NK-92 (cell line): Measurements from ENCODE around the gene SPOP.
"Not testable (repeated sequence)": the region's sequence is repeated elsewhere in the genome, so short reads cannot be mapped to it uniquely, and the experiment has no call there.

Experiments
- DNase-seq: peaks from one replicate; lab custom pipeline; 2025; ENCODE audit not compliant: unreplicated experiment; lab: John Stamatoyannopoulos, UW

SPOP gene

DNA sequence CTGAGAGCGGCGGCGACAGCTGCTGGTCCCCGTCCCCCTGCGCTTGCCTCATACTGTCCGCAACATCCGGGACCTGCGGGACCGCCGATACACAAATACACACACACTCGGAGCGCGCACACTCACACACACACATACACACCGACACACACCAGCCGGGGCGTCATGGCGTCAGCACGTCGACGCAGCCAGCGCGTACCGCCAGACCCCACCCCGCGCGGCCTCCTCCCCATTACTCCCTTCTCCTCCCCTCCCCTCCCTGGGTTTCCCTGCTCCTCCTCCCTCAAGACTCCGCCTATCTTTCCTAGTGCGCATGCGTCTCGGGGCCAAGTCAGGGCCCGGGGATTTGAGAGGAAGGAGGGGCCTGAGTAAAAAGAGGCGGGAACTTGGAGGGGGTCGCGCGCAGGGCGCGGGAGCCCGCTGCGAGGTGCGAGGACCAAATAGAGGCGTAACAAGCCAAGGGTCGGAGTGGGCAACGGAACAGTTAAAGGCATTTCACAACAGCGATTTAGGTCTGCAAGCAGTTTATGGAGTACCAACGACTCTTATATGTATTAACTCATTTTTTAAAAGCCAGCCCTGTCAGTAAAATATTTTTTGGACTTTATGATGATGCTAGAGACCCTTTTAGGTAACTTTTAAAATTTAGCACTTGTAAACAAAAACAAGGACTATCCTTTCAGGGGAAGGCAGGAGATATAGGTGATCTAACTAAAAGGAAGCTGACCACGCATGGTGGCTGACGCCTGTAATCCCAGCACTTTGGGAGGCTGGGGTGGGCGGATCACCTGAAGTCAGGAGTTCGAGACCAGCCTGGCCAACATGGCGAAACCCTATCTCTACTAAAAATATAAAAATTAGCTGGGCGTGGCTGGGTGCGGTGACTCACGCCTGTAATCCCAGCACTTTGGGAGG lies at the start of gene SPOP:
TSS of gene SPOP (minus strand) at position 165 of the 915 bp plus-strand sequence. CDS start 55,287 bp downstream, outside the sequence.
- DNase-seq, result peak; percentile 95

DNA sequence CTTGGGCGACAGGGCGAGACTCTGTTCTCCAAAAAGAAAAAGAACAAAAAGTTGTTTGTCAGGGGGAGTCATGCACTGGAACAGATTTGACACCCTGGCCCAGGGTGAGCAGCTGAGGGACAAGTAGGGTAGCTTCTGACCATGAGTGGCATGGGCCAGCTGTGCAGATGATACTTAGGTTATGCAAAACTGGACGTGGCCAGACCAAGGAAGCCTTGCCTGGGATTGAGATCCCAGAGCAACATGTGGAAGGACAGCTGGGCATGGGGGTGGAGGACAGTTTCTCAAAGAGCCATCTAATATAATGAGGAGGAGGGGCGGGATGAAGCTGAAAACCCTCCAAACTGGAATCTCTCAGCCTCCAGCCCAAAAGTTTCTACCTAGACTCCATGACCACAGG lies 49.5 kb upstream of the SPOP start:
- DNase-seq, result no peak

DNA sequence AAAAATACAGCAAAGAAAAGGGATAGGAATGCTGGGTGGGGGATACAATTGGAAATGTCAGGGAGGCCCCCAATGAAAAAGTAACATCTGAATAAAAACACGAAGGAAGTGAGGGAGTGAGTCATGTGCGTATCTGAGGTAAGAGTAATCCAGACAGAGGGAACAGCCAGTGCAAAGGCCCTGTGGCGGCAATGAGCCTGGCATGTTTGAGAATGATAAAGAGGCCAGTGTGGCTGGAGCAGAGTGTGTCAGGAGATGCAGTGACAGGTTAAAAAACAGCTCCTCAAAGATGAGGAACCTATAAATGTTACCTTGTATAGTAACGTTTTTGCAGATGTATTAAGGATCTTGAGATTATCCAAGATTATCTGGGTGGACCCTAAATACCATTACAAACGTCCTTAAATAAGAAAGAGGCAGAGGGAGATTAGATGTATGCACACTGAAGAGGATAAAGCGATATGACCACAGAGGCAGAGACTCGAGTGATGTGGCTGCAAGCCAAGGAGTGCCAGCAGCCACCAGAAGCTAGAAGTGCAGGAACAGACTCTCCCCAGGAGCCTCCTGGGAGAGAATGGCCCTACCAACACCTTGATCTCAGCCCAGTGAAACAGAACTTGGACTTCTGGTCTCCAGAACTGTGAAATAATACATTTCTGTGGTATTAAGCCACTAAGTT lies 47.7 kb upstream of the SPOP start:
- no peak for DNase-seq

DNA sequence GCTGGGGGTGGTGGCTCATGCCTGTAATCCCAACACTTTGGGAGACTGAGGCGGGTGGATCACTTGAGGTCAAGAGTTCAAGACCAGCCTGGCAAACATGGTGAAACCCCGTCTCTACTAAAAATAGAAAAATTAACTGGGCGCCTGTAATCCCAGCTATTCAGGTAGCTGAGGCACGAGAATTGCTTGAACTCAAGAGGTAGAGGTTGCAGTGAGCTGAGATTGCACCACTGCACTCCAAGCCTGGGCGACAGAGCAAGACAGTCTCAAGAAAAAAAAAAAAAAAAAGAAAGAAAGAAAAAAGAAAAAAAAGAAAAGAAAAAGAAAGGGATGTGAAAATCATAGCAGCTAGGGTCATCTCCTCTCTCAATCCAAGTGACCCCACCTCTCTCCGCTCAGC lies 46.7 kb upstream of the SPOP start:
- DNase-seq, result not testable (repeated sequence)

DNA sequence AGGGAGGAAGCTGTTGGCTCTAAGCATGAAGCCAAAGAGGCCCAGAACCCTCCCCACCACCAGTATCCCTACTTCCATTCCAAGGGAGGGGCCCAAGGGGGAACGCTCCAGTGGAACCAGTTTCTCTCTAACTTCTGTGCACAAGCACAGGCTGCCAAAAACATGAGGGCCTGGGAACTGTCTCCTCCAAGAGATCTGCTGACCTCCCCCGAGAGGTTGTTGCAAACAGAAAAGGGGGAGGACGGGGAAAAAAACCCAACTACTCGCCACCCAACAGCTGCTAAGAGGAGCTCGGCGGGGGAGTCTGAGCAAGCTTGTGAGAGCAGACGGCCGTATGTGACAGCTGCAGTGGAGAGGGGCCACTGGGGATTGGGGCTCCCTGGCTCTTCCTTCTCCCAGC lies 45.5 kb upstream of the SPOP start:
- no peak for DNase-seq

DNA sequence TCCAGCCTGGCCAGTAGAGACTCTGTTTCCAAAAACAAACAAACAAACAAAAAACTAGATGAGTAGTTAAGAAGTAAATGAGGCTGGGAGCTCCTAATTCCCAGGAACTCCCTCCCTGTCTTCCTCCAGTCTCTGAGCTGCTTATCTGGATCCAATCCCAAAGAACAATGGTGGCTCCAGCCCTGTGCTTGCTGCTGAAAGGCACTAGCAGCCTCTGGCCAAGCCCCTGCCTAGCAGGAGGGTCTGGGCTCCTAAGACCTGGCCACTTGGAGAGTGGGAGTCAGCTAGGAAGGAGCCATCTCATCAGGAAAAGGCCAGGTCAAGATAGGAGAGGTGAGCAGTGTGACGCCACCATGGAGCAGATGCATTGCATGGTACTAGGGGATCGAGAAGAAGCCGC lies 44.2 kb upstream of the SPOP start:
- no peak for DNase-seq

DNA sequence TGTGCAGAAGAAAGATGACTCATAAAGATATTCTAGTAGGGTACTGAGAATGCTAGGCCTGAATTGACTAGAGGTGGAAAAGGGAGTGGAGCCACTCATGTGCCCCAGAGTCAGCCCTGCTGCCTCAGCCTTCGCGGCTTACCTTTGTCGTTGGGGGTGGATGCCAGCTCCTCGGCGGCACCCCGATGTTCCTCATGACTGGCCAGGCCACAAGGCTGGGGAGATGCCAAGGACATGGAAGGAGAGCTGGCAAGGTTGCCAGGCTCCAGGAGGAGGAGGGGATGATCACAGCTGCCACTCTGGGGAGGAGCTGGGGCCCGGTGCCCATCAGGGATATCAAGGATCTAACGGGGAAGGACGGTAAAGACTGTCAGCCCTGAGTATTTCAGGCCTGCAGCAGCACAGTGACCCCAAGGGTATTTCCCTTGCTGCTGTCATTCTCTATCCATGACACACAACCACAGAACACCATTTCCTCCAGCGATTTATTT lies 39.5 kb upstream of the SPOP start:
- no peak for DNase-seq

DNA sequence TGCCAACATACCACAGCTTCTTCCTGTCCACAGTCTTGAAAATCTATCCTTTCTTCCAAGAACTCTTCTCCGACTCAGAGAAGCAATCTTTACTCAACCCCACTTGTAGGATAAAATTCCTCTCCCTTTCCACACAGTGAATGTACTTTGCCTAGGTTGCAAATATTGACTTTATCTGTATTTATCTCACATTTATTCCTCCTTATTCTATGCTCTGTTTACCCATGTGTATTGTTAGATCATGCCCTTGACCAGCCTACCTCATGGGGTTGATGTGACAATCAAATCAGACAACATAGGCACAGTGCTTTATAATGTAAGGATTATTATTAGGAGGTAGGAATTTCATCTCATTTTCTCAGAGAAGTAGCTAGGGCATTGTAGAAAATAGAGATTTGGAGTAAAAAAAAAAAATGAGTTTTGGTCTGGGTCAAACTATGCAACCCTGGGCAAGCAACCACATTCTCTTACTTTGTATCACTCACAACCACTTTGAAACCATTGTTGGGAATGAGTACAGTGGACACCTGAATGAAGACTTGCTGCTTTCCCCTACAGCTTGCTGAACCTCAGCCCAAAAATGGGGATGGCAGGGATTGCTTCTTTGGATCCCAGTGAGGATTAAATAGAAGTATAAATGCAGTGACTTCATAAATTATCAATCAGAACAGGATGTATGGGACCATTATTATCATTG lies 38.9 kb upstream of the SPOP start:
- no peak for DNase-seq

DNA sequence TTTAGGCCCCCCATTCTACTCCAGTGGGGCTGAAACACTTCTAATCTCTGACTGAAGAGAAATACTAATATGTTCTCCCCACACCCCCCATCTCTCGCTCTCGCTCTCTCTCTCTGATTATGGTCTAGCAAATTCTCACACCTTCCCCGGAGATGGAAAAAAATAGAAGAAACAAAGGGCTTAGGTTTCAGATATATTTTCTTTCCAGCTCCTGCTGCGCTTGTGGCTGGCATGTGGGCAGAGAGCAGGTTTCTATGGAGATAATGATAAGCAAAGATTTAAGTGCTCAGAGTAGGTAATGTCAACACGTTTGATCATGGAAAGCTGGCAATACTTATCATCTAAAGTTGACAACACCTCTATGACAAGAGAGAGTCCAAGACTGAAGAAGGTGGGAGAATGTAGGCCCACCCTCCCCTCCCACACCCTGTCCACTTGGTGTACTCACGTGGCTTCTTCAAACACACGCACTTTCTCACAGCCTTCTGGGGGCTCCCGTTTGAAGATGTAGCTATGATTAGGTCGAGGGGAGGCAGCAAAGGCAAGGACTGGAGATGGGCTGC lies 37.9 kb upstream of the SPOP start:
- DNase-seq, result no peak

DNA sequence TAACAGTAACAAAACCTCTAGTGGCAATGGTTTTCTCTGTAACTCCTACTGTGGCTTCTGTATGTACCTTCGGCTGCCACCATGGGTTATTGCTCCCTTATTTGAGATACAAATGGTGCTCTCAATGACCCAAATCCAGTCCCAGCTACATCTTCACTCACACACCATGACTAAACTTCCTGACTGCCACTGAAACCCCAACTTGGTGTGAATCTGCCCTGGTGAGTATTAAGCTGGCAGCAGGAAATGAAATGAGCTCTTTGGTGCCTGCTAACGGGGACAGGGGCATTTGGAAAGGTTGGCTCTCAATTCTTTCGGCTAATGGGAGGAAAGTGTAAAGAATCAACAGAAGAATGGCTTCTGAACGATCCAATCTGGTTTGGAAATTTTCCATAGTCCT lies 37.3 kb upstream of the SPOP start:
- no peak for DNase-seq

DNA sequence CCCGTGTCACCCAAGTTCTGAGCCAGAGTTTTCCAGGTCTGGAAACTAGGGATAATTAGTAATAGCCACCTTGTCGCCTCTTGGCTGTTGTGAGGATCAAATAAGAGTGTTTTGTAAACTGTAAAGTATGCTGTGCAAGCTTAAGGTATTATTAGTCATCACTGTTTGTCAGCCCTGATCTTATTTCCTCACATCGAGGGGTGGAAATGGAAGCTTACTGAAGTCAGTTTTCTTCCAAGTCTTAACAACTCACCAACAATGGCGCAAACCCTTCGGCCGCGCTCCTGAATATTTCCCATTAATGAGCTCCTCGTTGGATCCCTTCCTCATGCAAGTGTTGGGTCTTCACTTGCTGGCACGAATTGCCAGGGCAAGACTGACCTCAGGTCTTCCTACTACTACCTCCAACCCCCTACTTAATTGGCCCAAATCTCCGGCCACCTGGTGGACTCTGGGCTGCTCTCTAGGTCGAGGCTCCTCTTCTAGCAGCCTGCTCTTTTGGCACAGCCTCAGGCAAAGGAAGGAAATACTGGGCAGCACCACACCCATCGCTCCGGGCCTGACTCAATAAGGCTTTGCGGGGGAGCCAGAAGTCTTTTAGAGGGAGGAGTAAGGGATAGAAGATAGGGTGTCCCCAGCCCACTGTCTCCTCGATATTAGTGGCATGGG lies 30.8 kb upstream of the SPOP start:
- no peak for DNase-seq

DNA sequence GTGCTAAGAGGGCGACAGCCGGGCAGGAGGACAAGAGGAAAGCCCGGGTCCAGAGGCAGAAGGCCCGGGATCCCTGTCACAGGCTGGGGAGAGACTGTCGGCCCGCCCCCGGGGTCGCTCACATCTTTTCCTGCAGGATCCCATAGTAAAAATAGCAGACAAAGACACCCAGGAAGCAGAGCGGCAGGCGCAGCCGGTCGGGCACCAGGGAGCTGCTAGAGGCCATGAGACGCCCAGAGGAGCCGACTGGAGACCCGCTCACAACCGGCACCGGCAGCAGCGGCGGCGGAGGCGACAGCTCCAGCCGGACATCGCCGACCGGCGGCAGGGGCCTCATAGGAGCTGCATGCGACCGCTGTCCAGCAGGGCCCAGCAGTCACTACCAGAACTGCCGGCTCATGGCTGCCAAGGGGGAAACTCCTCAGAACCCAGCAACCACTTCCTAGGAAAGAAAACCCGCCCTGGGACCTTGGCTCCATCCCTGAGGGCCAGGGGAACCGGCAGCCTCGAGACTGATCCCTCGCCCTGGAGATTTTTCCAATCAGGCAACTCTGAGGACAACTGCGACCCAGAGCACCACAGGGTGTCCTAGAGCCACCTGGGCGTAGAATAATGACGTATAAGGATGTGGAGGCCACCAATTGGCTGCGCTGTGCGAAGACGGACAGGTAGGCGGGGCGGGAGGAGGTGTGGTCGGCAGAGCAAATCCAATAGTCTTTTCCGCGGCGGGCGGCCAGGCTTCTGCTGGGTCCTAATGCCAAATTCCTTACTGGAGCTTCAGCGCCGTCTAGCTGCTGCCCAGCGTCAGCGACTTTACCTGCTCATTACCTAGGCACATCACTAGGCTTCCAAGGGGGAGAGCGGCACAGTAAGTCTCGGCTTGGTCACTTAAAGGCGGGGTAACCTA lies 30.0 kb upstream of the SPOP start, which contains the start of gene SLC35B1:
TSS of gene SLC35B1 (minus strand) at position 357 of the 907 bp plus-strand sequence. CDS start at position 226, 131 bp downstream.
- peak; percentile 73 for DNase-seq

DNA sequence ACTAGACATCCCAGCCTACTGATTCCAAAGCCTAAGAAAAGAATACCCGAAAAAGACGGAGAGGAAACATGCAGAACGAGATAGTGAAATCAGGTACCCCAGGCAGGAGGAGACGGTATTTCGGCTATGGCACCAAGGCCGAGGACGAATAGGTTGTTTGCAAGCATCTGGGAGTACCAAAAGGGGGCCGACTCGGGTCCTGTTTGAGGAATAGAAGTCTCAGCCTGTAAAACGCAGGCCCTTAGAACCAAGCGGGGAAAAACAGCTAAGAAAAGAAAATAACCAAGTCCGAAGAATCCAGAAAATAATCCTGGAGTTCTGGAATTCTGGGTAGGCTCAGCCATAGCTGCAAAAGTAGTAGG lies 29.3 kb upstream of the SPOP start:
- no peak for DNase-seq

DNA sequence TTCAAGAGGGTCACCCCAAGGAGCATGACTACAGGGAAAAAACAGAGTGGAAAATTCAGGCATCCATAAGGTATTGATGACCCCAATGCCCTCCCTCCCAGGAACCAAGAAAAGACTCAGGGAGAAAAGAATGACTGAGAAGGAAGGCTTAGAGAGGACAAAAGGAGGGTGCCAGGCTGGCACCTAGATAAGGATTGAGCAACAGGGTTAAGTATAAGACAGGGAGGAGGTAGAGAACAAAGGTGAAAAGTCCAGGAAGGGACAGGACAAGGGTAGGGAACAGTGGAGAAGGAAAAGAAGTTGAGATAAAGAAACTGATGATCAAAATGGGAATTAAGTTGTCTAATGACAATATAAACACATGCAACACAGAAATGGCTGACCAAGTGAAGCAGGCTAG lies 27.4 kb upstream of the SPOP start:
- no peak for DNase-seq

DNA sequence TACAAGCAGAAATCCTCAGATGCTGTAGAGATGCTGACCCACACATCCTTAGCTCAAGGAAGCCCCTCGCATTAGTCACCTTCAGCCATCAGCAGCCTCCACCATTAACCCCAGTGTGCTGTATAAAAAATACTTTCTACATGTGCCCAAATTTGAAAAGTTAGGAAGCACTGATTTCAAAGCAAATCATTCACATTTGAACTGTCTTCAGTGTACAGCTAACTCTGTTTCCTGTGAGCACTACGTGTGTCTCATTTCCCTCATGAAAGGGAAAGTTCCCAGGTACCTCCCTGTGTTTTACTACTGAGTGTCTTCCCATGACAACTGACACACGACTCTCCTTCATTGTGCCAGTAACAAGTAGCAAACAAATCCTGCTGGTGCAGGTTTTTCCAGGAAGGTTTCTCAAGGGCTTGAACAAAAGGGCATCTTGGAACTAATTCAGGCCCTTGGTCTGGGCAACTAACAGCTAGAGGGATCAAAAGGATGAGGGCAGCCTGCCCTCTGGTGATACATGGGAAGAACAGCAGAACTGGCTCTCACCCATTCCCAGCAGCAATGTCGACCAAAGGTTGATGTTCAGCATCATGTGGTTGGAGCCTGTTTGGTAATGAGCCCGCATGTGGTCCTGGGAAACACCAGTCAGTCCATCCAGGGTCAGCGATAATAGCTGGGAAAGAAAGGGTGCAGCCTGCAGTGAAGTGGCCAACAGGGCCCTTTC lies 25.8 kb upstream of the SPOP start:
- no peak for DNase-seq

DNA sequence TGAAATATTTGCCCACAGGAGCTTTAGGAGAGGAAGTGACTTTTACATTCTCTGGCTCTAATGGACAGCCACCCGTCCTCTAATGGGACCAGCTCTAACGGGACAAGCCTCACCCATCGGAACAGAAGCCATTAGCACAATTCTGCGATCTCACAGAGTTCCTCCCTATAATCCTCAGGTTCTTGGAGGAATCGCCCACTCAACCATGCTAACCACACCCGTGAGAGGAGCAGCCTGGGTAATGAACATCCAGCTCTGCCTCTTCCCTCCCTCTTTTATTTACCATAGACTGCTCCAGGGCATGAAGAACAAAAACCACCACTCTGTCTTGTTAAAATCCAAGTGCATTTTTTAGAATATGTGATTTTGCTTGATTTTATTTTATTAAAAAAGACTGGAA lies 23.1 kb upstream of the SPOP start:
- DNase-seq, result no peak

DNA sequence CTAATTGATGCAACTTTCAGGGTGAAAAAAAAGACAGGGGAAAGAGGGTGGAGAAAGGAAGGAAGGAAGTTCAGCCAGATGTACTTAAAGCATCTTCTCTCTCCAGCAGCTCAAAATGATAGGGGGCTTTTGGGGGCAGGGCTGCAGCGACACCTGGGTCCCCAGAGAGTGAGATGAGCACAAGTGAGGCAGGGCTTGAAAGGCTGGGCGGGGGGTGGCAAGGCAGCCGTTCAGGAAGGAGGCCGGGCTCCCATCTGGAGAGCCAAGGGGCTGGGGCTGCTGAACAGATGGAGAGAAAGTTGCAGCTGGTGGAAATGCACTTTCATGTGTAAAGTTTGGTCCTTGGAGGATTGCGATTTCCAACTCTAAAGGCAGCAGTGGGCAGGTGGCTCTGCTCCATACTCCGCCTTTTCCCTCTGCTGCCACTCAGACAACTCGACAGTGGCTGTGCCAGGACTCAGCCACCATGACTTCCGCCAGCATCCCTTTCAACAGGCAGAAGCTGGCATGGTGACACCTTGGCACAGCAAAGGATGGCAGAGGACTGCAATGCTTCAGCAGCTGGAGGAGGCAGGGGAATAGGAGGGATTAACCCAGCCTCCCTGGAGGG lies 22.2 kb upstream of the SPOP start:
- DNase-seq, result no peak

DNA sequence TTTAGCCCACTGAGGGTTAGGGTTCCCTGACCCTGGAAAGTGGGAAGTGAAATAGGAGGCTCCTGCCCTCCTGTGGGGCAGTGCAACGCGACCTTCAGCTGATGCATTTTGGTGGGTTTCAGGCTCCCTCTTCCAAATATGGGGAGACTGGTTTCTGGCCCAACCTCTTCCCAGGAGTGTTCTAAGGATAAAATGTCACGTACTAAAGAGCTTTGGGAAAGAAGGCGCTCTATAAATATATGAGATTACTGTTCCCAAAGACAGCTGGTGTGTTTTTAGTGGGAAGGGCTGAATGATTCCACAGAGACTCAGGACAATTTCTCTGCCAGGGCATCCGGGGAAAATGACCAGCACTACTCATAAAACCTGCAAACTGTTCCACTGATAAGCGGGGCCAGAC lies 20.1 kb upstream of the SPOP start:
- DNase-seq, result no peak
